NT2/D1 (cell line): Measurements from ENCODE around the gene SMC1A.

Experiments used
- SUZ12 ChIP-seq: IDR thresholded peaks from 2 replicates; pipeline ENCODE4 v1.6.1; 2011; ENCODE audit not compliant: insufficient read length, insufficient read depth; ENCODE audit errors: extremely low read depth
- YY1 ChIP-seq: IDR thresholded peaks from 2 replicates; pipeline ENCODE4 v1.6.1; 2011; ENCODE audit not compliant: insufficient read length, insufficient read depth

DNA sequence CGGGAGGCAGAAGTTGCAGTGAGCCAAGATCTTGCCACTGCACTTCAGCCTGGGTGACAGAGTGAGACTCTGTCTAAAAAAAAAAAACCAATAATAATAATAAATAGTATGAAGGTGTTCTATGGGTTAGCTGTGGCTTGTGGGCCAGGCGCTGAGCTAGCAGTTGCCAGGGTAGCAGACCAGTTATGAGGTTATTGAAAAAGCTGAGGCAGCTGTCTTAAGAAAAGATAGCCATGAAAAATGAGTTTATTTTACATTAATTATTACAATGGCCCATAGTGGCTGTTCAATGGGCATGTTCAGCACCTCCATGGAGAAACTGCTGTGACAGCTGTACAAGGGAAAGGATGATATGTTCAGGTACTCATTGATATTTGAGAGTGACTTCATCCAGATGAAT lies 25.0 kb upstream of the SMC1A start:
- no peak for TF ChIP-seq SUZ12
- no peak for TF ChIP-seq YY1
